Skeletal muscle tissue (tissue), 4 donors: ENCODE data around the gene LRP1B. TPM values are rescaled to one million over a fixed set of nuclear protein-coding genes. Genes with fewer than 3 reads are reported as not detected.

Source experiments
- H3K27ac ChIP-seq: one replicate; pipeline ENCODE4 v1.7.0; 2013; ENCODE audit warnings: mild to moderate bottlenecking, low read depth, low read length, inconsistent platforms
- H3K27me3 ChIP-seq, 3 donors: one replicate each; pipeline ENCODE4 v1.7.0; 2013; ENCODE audit warnings: low read length in 3 of 3; ENCODE audit not compliant: control insufficient read depth in 3 of 3, insufficient read depth in 3 of 3
- H3K36me3 ChIP-seq, 3 donors: one replicate each; pipeline ENCODE4 v1.7.0; 2013; ENCODE audit warnings: low read length in 3 of 3; ENCODE audit not compliant: control insufficient read depth in 3 of 3, insufficient read depth in 3 of 3
- H3K4me1 ChIP-seq, 3 donors: one replicate each; pipeline ENCODE4 v1.7.0; 2013; ENCODE audit warnings: low read length in 3 of 3, mild to moderate bottlenecking in 3 of 3; ENCODE audit not compliant: control insufficient read depth in 3 of 3, insufficient read depth in 3 of 3
- H3K4me3 ChIP-seq, 3 donors: one replicate each; pipeline ENCODE4 v1.7.0; 2013; ENCODE audit warnings: low read length in 3 of 3
- H3K9ac ChIP-seq, 3 donors: one replicate each; pipeline ENCODE4 v1.7.0; 2013; ENCODE audit warnings: low read length in 3 of 3, mild to moderate bottlenecking in 3 of 3, moderate library complexity in 2 of 3, low read depth in 1 of 3
- H3K9me3 ChIP-seq, 3 donors: one replicate each; pipeline ENCODE4 v1.7.0; 2013; ENCODE audit warnings: low read length in 3 of 3; ENCODE audit not compliant: control insufficient read depth in 3 of 3
- total RNA-seq: library from RNA; depleted of rRNA; stranded (reverse); fragments of >200 nt; gene quantifications from one replicate; pipeline ENCODE4 v1.2.3, GENCODE V29; 2014
- donor health status: Osteomylitis.

The LRP1B gene
- total RNA-seq, 1 donor from 2014 or later, result 2.6 TPM

GRCh38 chr2:141329964-141330363 is 800.9 kb downstream of the LRP1B start:
- no peaks in the 10 kb centered on the region for H3K27me3 ChIP-seq
- H3K4me1 ChIP-seq, result no peaks in the 10 kb centered on the region
- no peaks in the 10 kb centered on the region for H3K36me3 ChIP-seq
- H3K9ac ChIP-seq, result no peak overlapping the region
- H3K9me3 ChIP-seq, result no peaks in the 10 kb centered on the region
- H3K27ac ChIP-seq, result no peak overlapping the region
- H3K4me3 ChIP-seq, result no peak overlapping the region

DNA sequence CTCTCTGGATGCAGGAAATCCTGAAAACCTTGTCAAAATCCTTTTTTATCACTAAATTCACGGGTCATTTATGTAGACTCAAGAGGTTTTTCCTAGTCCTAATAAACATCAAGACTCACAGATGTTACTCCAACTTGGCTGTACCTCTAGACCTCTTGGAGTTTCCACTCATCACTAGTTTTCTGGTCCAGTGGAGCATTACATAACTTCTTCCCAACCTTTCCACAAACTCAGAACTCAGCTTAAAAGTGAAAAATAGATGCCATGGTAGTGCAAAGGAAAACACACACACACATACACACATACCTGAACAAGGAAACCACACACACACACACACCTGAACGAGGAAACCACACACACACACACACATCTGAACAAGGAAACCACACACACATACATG is 807.2 kb downstream of the LRP1B start:
- H3K4me3 ChIP-seq, result no peak overlapping the region
- H3K9ac ChIP-seq, result no peak overlapping the region
- H3K9me3 ChIP-seq, result no peaks in the 10 kb centered on the region
- no peaks in the 10 kb centered on the region for H3K27me3 ChIP-seq
- H3K4me1 ChIP-seq, result no peaks in the 10 kb centered on the region
- H3K36me3 ChIP-seq, result no peaks in the 10 kb centered on the region
- no peak overlapping the region for H3K27ac ChIP-seq

DNA sequence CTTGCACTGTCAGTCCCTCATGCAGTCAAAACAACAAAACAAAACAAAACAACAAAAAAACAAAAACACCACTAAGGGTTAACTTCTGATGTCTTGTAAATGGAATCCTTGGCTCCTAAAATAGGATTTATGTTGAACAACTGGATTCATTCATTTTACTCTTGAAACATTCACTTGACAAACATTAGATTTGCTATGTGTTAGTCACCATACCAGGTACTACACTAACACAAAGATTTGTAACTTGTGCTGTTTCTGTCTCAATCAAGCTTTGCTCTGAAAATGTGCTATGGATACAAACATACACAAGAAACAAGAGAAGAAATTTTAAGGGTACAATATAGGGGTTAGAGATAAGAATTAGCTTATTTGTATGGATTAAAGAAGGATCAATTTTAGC is 812.8 kb downstream of the LRP1B start:
- Histone ChIP-seq H3K27ac (no peak overlapping the region), H3K4me3 (no peak overlapping the region), H3K4me1 (no peaks in the 10 kb centered on the region), H3K27me3 (no peaks in the 10 kb centered on the region), H3K36me3 (no peaks in the 10 kb centered on the region), H3K9ac (no peak overlapping the region), H3K9me3 (no peaks in the 10 kb centered on the region)

GRCh38 chr2:141316606-141317005 is 814.2 kb downstream of the LRP1B start:
- Histone ChIP-seq H3K4me1 (no peaks in the 10 kb centered on the region), H3K9ac (no peak overlapping the region), H3K27ac (no peak overlapping the region), H3K27me3 (no peaks in the 10 kb centered on the region), H3K36me3 (no peaks in the 10 kb centered on the region), H3K9me3 (no peaks in the 10 kb centered on the region), H3K4me3 (no peak overlapping the region)

- H3K36me3 ChIP-seq, result no peaks in the 10 kb centered on the region
- H3K9ac ChIP-seq, result no peak overlapping the region
- H3K4me1 ChIP-seq, result no peaks in the 10 kb centered on the region
- no peak overlapping the region for H3K27ac ChIP-seq
- no peaks in the 10 kb centered on the region for H3K27me3 ChIP-seq
- H3K4me3 ChIP-seq, result no peak overlapping the region
- no peaks in the 10 kb centered on the region for H3K9me3 ChIP-seq
Observed at GRCh38 chr2:141316103-141316502, 814.7 kb downstream of the LRP1B start.

- Histone ChIP-seq H3K36me3 (no peaks in the 10 kb centered on the region), H3K4me1 (no peaks in the 10 kb centered on the region), H3K9ac (no peak overlapping the region), H3K4me3 (no peak overlapping the region), H3K27ac (no peak overlapping the region), H3K27me3 (no peaks in the 10 kb centered on the region), H3K9me3 (no peaks in the 10 kb centered on the region)
Observed at GRCh38 chr2:141313972-141314371, 816.8 kb downstream of the LRP1B start.

DNA sequence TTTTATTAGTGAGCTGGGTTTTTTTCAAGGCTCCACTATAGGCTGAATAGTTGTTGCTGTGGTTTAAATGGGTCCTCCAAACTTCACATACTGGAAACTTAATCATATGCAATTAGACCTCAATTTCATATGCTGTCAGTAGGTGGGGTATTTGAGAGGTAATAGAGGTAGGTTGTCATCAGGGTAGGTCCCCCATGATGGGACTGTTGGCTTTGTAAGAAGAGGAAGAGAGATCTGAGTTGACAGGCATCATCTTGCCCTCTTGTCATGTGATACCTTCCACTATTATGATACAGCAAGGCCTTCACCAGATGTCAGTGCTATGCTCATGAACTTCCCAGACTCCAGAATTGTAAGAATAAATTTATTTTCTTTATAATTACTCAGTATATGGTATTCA is 819.4 kb downstream of the LRP1B start:
- no peak overlapping the region for H3K27ac ChIP-seq
- no peaks in the 10 kb centered on the region for H3K9me3 ChIP-seq
- no peaks in the 10 kb centered on the region for H3K4me1 ChIP-seq
- no peaks in the 10 kb centered on the region for H3K27me3 ChIP-seq
- H3K4me3 ChIP-seq, result no peak overlapping the region
- no peak overlapping the region for H3K9ac ChIP-seq
- H3K36me3 ChIP-seq, result no peaks in the 10 kb centered on the region

DNA sequence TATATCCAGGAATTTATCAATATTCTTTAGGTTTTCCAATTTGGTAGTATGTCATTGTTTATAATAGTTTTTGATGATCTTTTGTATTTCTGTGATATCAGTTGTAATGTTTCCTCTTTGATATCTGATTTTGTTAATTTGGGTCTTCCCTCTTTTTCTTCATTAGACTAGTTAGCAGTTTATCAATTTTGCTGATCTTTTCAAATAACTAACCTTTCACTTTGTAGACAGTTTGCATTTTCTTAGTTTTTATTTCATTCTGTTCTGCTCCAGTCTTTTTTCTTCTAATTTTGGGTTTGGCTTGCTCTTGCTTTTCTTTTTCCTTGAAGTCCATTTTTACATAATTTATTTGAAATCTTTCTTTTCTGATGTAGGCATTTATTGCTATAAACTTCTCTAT is 824.4 kb downstream of the LRP1B start:
- Histone ChIP-seq H3K27me3 (no peaks in the 10 kb centered on the region), H3K4me1 (no peaks in the 10 kb centered on the region), H3K9me3 (no peaks in the 10 kb centered on the region), H3K4me3 (no peak overlapping the region), H3K27ac (no peak overlapping the region), H3K9ac (no peak overlapping the region), H3K36me3 (no peaks in the 10 kb centered on the region)

DNA sequence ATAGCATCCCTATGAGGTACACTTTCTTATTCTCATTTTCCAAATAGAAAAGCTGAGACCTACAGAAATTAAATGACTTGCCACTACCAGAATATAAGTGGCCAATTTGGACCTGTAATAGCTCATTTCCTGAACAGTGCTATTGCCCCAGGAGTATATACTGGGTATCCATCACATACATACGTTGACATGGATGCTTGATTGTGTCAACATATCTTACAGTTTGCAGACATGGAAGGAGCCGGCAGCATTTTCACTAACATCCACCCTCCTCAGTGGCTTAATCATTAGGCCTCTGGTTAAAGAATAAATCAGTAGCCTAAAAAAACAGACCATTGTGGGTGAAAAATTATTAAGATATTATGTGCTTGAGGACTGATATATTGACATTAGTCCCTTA is 829.3 kb downstream of the LRP1B start:
- no peaks in the 10 kb centered on the region for H3K9me3 ChIP-seq
- no peaks in the 10 kb centered on the region for H3K4me1 ChIP-seq
- no peak overlapping the region for H3K27ac ChIP-seq
- H3K27me3 ChIP-seq, result no peaks in the 10 kb centered on the region
- H3K36me3 ChIP-seq, result no peaks in the 10 kb centered on the region
- no peak overlapping the region for H3K4me3 ChIP-seq
- no peak overlapping the region for H3K9ac ChIP-seq

- Histone ChIP-seq H3K4me1 (no peaks in the 10 kb centered on the region), H3K27me3 (no peaks in the 10 kb centered on the region), H3K36me3 (no peaks in the 10 kb centered on the region), H3K9me3 (no peaks in the 10 kb centered on the region), H3K4me3 (no peak overlapping the region), H3K9ac (no peak overlapping the region), H3K27ac (no peak overlapping the region)
Observed at GRCh38 chr2:141280037-141280436, 850.8 kb downstream of the LRP1B start.

DNA sequence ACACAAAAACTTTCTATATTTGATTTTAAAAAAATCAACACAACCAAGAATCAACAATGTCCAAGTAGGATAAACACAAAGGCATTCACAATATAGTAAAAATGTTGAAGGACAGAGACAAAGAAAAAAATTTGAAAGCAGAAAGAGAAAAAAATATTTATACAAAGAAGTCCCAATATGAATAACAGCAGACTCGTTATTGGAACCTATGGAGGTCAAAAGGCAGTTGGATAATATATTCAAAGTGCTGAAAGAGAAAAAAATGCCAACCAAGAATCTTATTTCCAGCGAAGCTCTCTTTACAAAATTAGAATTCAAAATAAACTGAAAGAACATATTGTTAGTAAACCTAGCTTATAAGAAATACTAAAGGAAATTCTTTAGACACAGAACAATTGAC is 859.5 kb downstream of the LRP1B start:
- Histone ChIP-seq H3K4me1 (no peaks in the 10 kb centered on the region), H3K4me3 (no peak overlapping the region), H3K36me3 (no peaks in the 10 kb centered on the region), H3K27ac (no peak overlapping the region), H3K9me3 (no peaks in the 10 kb centered on the region), H3K9ac (no peak overlapping the region), H3K27me3 (no peaks in the 10 kb centered on the region)
